GM12878 (cell line): Measurements from ENCODE around the gene RFC1. TPM values are rescaled to one million over a fixed set of nuclear protein-coding genes. Genes with fewer than 3 reads are reported as not detected.

Experiments
- ATAC-seq: fragments of 200-7000 bp; cut with Tn5 transposase; 3 replicates; pipeline ENCODE4 v1.9.1; 2020; ENCODE audit warnings: mild to moderate bottlenecking, moderate library complexity
- BruUV-seq: library from RNA; stranded (reverse); fragments of 400-500 nt; replicated peaks from 2 replicates; lab custom pipeline; 2021; lab: Mats Ljungman, UMichigan
- CTCF ChIA-PET: fragments of 300-600 bp; sonication (Branson Sonifier 250); formaldehyde crosslinking; extraction: SDS; loops from one replicate; lab custom pipeline; 2021; ENCODE audit warnings: inconsistent platforms; lab: Yijun Ruan, JAX
- POLR2A ChIA-PET: fragments of 350-600 bp; formaldehyde crosslinking; extraction: SDS; loops from one replicate; lab custom pipeline; 2021; ENCODE audit warnings: inconsistent platforms; lab: Charles Lee
- RAD21 ChIA-PET: fragments of 300-600 bp; sonication (Branson Sonifier 250); formaldehyde crosslinking; loops from one replicate; lab custom pipeline; 2023; ENCODE audit warnings: antibody characterized with exemption; ENCODE audit not compliant: unreplicated experiment; lab: Charles Lee
- SMC1A ChIA-PET: fragments of 300-600 bp; sonication (Branson Sonifier 250); formaldehyde crosslinking; loops from one replicate; lab custom pipeline; 2023; ENCODE audit not compliant: unreplicated experiment, uncharacterized antibody; lab: Charles Lee
- DNase-seq: peaks from one replicate; pipeline ENCODE4 v3.0.0-alpha.2; 2011; ENCODE audit warnings: low read depth, low spot score
- FAIRE-seq: peaks from 3 replicates; lab custom pipeline; 2011; peaks lifted over from hg19 to GRCh38; lab: Jason Lieb, UNC
- H2AFZ ChIP-seq: 2 replicates; pipeline ENCODE4 v1.6.0; 2011; ENCODE audit warnings: low read depth, low read length, control low read depth; ENCODE audit not compliant: control insufficient read depth
- H3K27ac ChIP-seq: 2 replicates; pipeline ENCODE4 v1.5.1; 2011; ENCODE audit warnings: control low read depth; ENCODE audit not compliant: control insufficient read depth, insufficient read depth
- H3K27me3 ChIP-seq, 2 experiments: replicated peaks in 1 of 2; 2 replicates each; pipeline versions ENCODE4 v1.6.0 to v1.6.1; 2011; ENCODE audit warnings: low read length in 1 of 2; ENCODE audit not compliant: control insufficient read depth in 2 of 2, insufficient read depth in 2 of 2
- H3K36me3 ChIP-seq, 2 experiments: 2 replicates each; pipeline ENCODE4 v1.5.1; 2011; ENCODE audit warnings: low read length in 1 of 2; ENCODE audit not compliant: control insufficient read depth in 2 of 2, insufficient read depth in 2 of 2
- H3K4me1 ChIP-seq: 2 replicates; pipeline ENCODE4 v1.6.1; 2011; ENCODE audit warnings: mild to moderate bottlenecking, low read length, moderate library complexity, mixed read lengths; ENCODE audit not compliant: control insufficient read depth, insufficient read depth
- H3K4me2 ChIP-seq: 2 replicates; pipeline ENCODE4 v1.6.0; 2011; ENCODE audit warnings: control low read depth; ENCODE audit not compliant: control insufficient read depth, insufficient read depth
- H3K4me3 ChIP-seq: fragments of 200-600 bp; sonication (generic); 2 replicates; pipeline ENCODE4 v1.5.1; 2016
- H3K79me2 ChIP-seq: 2 replicates; pipeline ENCODE4 v1.6.0; 2011; ENCODE audit warnings: low read length; ENCODE audit not compliant: control insufficient read depth, insufficient read depth
- H3K9ac ChIP-seq: 2 replicates; pipeline ENCODE4 v1.8.0; 2011; ENCODE audit warnings: low read length, control low read depth, mixed read lengths; ENCODE audit not compliant: control insufficient read depth, insufficient read depth
- H3K9me3 ChIP-seq: replicated peaks from 3 replicates; pipeline ENCODE4 v1.5.1; 2011; ENCODE audit warnings: mild to moderate bottlenecking, low read length; ENCODE audit not compliant: control insufficient read depth, insufficient read depth
- H4K20me1 ChIP-seq: 2 replicates; pipeline ENCODE4 v1.6.0; 2011; ENCODE audit not compliant: control insufficient read depth, insufficient read depth
- CEBPB ChIP-seq, 2 experiments: fragments of 150-350 bp in 1 of 2; IDR thresholded peaks; 2 replicates each; pipeline ENCODE4 v1.6.1; 2012 to 2014; ENCODE audit warnings: low read depth in 2 of 2, low read length in 2 of 2, borderline replicate concordance in 1 of 2, inconsistent platforms in 1 of 2
- CTCF ChIP-seq, 3 experiments: IDR thresholded peaks in 2 of 3; conservative IDR thresholded peaks in 1 of 3; 2 replicates each; pipeline ENCODE4 v1.5.1; 2011; ENCODE audit warnings: low read depth in 3 of 3, low read length in 3 of 3, mild to moderate bottlenecking in 3 of 3, control low read depth in 2 of 3, moderate library complexity in 2 of 3, inconsistent platforms in 1 of 3, mixed read lengths in 1 of 3; ENCODE audit not compliant: control insufficient read depth in 2 of 3, insufficient read depth in 1 of 3; ENCODE audit errors: extremely low read depth in 1 of 3
- E4F1 ChIP-seq: fragments of 450-650 bp; IDR thresholded peaks from 2 replicates; pipeline ENCODE4 v1.6.1; 2018; ENCODE audit warnings: borderline replicate concordance, mild to moderate bottlenecking; ENCODE audit not compliant: partially characterized antibody
- ETV6 ChIP-seq, 2 experiments: fragments of 450-650 bp in 1 of 2; IDR thresholded peaks in 1 of 2; conservative IDR thresholded peaks in 1 of 2; 2 replicates each; pipeline ENCODE4 v1.6.1; 2014; ENCODE audit warnings: antibody characterized with exemption in 1 of 2, borderline replicate concordance in 1 of 2, low read depth in 1 of 2, mild to moderate bottlenecking in 1 of 2, moderate library complexity in 1 of 2
- IRF3 ChIP-seq: fragments of 450-650 bp; IDR thresholded peaks from 2 replicates; pipeline ENCODE4 v1.6.1; 2014; ENCODE audit warnings: mild to moderate bottlenecking
- RAD21 ChIP-seq: IDR thresholded peaks from 2 replicates; pipeline ENCODE4 v1.6.1; 2011; ENCODE audit warnings: mild to moderate bottlenecking, low read depth, low read length, moderate library complexity; ENCODE audit not compliant: insufficient read depth
- SMAD1 ChIP-seq: fragments of 450-650 bp; IDR thresholded peaks from 2 replicates; pipeline ENCODE4 v1.6.1; 2018; ENCODE audit warnings: mild to moderate bottlenecking, low read depth; ENCODE audit not compliant: partially characterized antibody
- STAT3 ChIP-seq: IDR thresholded peaks from 2 replicates; pipeline ENCODE4 v1.6.1; 2011; ENCODE audit warnings: low read depth, low read length, improper control_type of control experiment
- SUZ12 ChIP-seq: fragments of 200-600 bp; sonication (generic); IDR thresholded peaks from one replicate; pipeline ENCODE4 v1.6.1; 2018; ENCODE audit warnings: antibody characterized with exemption, mild to moderate bottlenecking; ENCODE audit not compliant: unreplicated experiment
- WGBS: methylation state at CpG from one replicate; pipeline ENCODE4 v1.1.6; 2016; ENCODE audit warnings: low lambda C conversion rate; ENCODE audit not compliant: insufficient replicate concordance, insufficient coverage; ENCODE audit errors: missing lambda C conversion rate; 5-methylcytosine and 5-hydroxymethylcytosine counted together
- in situ Hi-C: fragments of 300-500 bp; cut with MboI; formaldehyde crosslinking; loops from 9 replicates; pipeline ENCODE4 v1.14.3; 2018; ENCODE audit warnings: mixed read lengths
- intact Hi-C: fragments of 100-400 bp; cut with micrococcal nuclease; formaldehyde crosslinking; loops from one replicate; pipeline ENCODE4 v1.14.2; 2022; ENCODE audit not compliant: unreplicated experiment
- polyA plus RNA-seq, 11 experiments: library from polyadenylated mRNA; depleted of rRNA in 4 of 11; unstranded in 6 of 11; stranded (reverse) in 5 of 11; fragments of >200 nt; fragmentation: Nextera tagmentation in 4 of 11; fragmentation: Illumina TruSeq in 1 of 11; extraction: Ambion mirVana in 4 of 11; extraction: Trizol in 1 of 11; gene quantifications; 1 replicate in 1 of 11; 2 replicates in 10 of 11; pipeline versions ENCODE4 v1.2.1 to v1.2.3, GENCODE V29; 2011 to 2016; ENCODE audit warnings: inconsistent platforms in 2 of 11, missing spikeins in 2 of 11, low read depth in 1 of 11
- total RNA-seq, 4 experiments: library from RNA; depleted of rRNA in 3 of 4; stranded (reverse); fragments of >200 nt in 3 of 4; fragmentation: Illumina TruSeq in 1 of 4; extraction: Trizol in 1 of 4; gene quantifications; 2 replicates each; pipeline versions ENCODE4 v1.2.1 to v1.2.3, GENCODE V29; 2013 to 2021

Gene RFC1
- total and polyA plus RNA-seq, 10 of the 15 experiments (the other 5 are each of a cell fraction or from before 2014, with no cell fraction given) = 22.5 to 67.8 (median 40.3) TPM

GRCh38 chr4:39394706-39395105, 28.5 kb upstream of the RFC1 start:
- Histone ChIP-seq H4K20me1 (no peaks in the 10 kb centered on the region), H3K9ac (no peak overlapping the region), H3K36me3 (no peaks in the 10 kb centered on the region), H3K27me3 (no peaks in the 10 kb centered on the region), H3K4me3 (no peak overlapping the region), H3K27ac (no peak overlapping the region), H3K9me3 (no peaks in the 10 kb centered on the region), H3K4me2 (no peak overlapping the region), H3K4me1 (no peaks in the 10 kb centered on the region), H3K79me2 (no peaks in the 10 kb centered on the region), H2AFZ (no peak overlapping the region)
- FAIRE-seq (no peak), DNase-seq (no peak), ATAC-seq (no peak)
- in situ Hi-C loops (no loop called here), intact Hi-C loops (no loop called here)
- POLR2A ChIA-PET = no interaction called here
- BruUV-seq = no TSS peak
- CTCF ChIA-PET = interaction anchor here (0.6 kb wide), 1 partner anchor 20 kb away, joined by 3 read pairs; no protein-coding TSS in a partner anchor
- RAD21 ChIA-PET = no interaction called here
- 69% methylated on average over 3 of the region's 3 CpGs for WGBS
- TF ChIP-seq STAT3 = no peak
- no peak for TF ChIP-seq IRF3
- no peak for TF ChIP-seq CEBPB (IDR thresholded peaks at IDR 0.05; ENCODE audit: borderline replicate concordance in 1 of 2, low read depth in 2 of 2, low read length in 2 of 2)
- TF ChIP-seq SUZ12 = no peak
- SMC1A ChIA-PET = no interaction called here

DNA sequence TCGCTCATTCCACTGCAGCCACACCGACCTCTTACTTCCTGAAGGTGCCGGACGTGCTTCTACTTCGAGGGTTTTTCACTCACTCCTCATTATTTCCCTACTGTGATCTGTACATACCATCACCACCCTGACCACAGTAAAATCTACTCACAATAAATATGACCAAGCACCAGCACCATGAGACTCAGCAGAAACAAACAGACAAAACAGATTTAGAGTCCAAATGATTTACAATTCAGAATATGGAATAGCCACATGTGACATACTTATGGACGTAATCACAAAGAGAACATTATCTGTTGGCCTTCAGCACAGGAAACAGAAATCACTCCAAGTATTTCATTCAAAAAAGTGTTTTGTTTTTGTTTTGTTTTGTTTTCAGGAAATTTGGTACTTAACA, 24.4 kb upstream of the RFC1 start:
- FAIRE-seq (no peak), ATAC-seq (no peak), DNase-seq (no peak)
- H3K9ac ChIP-seq = no peak overlapping the region
- intact Hi-C loops = no loop called here
- no peaks in the 10 kb centered on the region for H3K9me3 ChIP-seq
- no TSS peak for BruUV-seq
- H3K4me3 ChIP-seq = no peak overlapping the region
- no peak overlapping the region for H2AFZ ChIP-seq
- no peaks in the 10 kb centered on the region for H3K36me3 ChIP-seq
- ChIA-PET SMC1A (no interaction called here), RAD21 (no interaction called here), CTCF (no interaction called here), POLR2A (interaction anchor here (0.7 kb wide), 1 partner anchor 190 kb away, joined by 3 read pairs; no protein-coding TSS in a partner anchor)
- H3K27me3 ChIP-seq = no peaks in the 10 kb centered on the region
- no peak overlapping the region for H3K27ac ChIP-seq
- in situ Hi-C loops = no loop called here
- WGBS = 41% methylated on average over 6 of the region's 6 CpGs
- H4K20me1 ChIP-seq = no peaks in the 10 kb centered on the region
- no peaks in the 10 kb centered on the region for H3K4me1 ChIP-seq
- H3K4me2 ChIP-seq = no peak overlapping the region
- H3K79me2 ChIP-seq = no peaks in the 10 kb centered on the region
- TF ChIP-seq SUZ12 = no peak
- no peak for TF ChIP-seq ETV6 (conservative IDR thresholded peaks at IDR 0.05 in 1 of 2, IDR thresholded peaks at IDR 0.05 in 1 of 2; ENCODE audit: borderline replicate concordance in 1 of 2, low read depth in 1 of 2)
- no peak for TF ChIP-seq CTCF (IDR thresholded peaks at IDR 0.05 in 2 of 3, conservative IDR thresholded peaks at IDR 0.05 in 1 of 3; ENCODE audit: control insufficient read depth in 2 of 3, extremely low read depth in 1 of 3, insufficient read depth in 1 of 3, low read depth in 3 of 3, low read length in 3 of 3)
- no peak for TF ChIP-seq SMAD1
- TF ChIP-seq RAD21 = no peak
- TF ChIP-seq E4F1 = no peak
